HEK293 (cell line): ENCODE measurements around the gene CCDC110.

Experiments
- CTCF ChIA-PET: fragments of 350-600 bp; formaldehyde crosslinking; extraction: SDS; loops from one replicate; lab custom pipeline; 2021; ENCODE audit warnings: antibody characterized with exemption; lab: Yijun Ruan, JAX
- POLR2A ChIA-PET: fragments of 300-600 bp; formaldehyde crosslinking; extraction: SDS; loops from one replicate; lab custom pipeline; 2020; ENCODE audit warnings: antibody characterized with exemption, inconsistent platforms; lab: Yijun Ruan, JAX
- H3K27ac ChIP-seq: fragments of 200-500 bp; sonication (Bioruptor generic); 2 replicates; pipeline ENCODE4 v1.5.1; 2014; ENCODE audit warnings: low read depth, low read length, control low read depth, inconsistent platforms; ENCODE audit errors: extremely low read depth
- H3K36me3 ChIP-seq, 2 experiments: fragments of 200-500 bp in 1 of 2; sonication (Bioruptor generic) in 1 of 2; 1 replicate in 1 of 2; 2 replicates in 1 of 2; pipeline ENCODE4 v1.5.1; 2014 to 2017; ENCODE audit warnings: inconsistent platforms in 2 of 2, low read length in 2 of 2; ENCODE audit not compliant: control insufficient read depth in 2 of 2, insufficient read depth in 1 of 2
- H3K4me1 ChIP-seq: fragments of 200-500 bp; sonication (Bioruptor generic); 2 replicates; pipeline ENCODE4 v1.5.1; 2014; ENCODE audit warnings: mild to moderate bottlenecking, low read length, inconsistent platforms; ENCODE audit not compliant: control insufficient read depth, insufficient read depth
- H3K4me3 ChIP-seq: 2 replicates; pipeline ENCODE4 v1.5.1; 2011; ENCODE audit warnings: low read depth, mild to moderate bottlenecking, control low read depth, low read length, moderate library complexity
- H3K9me3 ChIP-seq: fragments of 200-500 bp; sonication (Bioruptor generic); 2 replicates; pipeline ENCODE4 v1.5.1; 2014; ENCODE audit warnings: low read depth, low read length, inconsistent platforms; ENCODE audit not compliant: control insufficient read depth, insufficient read depth
- EGR2 ChIP-seq: fragments of 450-650 bp; formaldehyde crosslinking; IDR thresholded peaks from 2 replicates; pipeline ENCODE4 v1.5.1; 2016; ENCODE audit warnings: low read depth, missing biosample characterization, missing genetic modification characterization
- GLI4 ChIP-seq: fragments of 450-650 bp; formaldehyde crosslinking; IDR thresholded peaks from 2 replicates; pipeline ENCODE4 v1.5.1; 2016; ENCODE audit warnings: missing biosample characterization, missing genetic modification characterization
- HOXA7 ChIP-seq: sonication (generic); formaldehyde crosslinking; IDR thresholded peaks from 2 replicates; pipeline ENCODE4 v1.8.1; 2022; ENCODE audit warnings: missing genetic modification reagents, borderline replicate concordance
- PBX3 ChIP-seq: sonication (generic); formaldehyde crosslinking; IDR thresholded peaks from 2 replicates; pipeline ENCODE4 v1.8.1; 2022; ENCODE audit warnings: mild to moderate bottlenecking, moderate library complexity, missing genetic modification reagents
- PRDM10 ChIP-seq: fragments of 450-650 bp; formaldehyde crosslinking; IDR thresholded peaks from 2 replicates; pipeline ENCODE4 v1.5.1; 2016; ENCODE audit warnings: missing biosample characterization, missing genetic modification characterization
- PRDM6 ChIP-seq: fragments of 450-650 bp; formaldehyde crosslinking; IDR thresholded peaks from 2 replicates; pipeline ENCODE4 v1.5.1; 2017; ENCODE audit warnings: missing biosample characterization, missing genetic modification characterization
- SCRT2 ChIP-seq: fragments of 450-650 bp; formaldehyde crosslinking; IDR thresholded peaks from 2 replicates; pipeline ENCODE4 v1.5.1; 2016; ENCODE audit warnings: missing biosample characterization, missing genetic modification characterization
- YY1 ChIP-seq: fragments of 450-650 bp; formaldehyde crosslinking; IDR thresholded peaks from 2 replicates; pipeline ENCODE4 v1.5.1; 2018; ENCODE audit warnings: missing biosample characterization, missing genetic modification characterization
- ZNF121 ChIP-seq: fragments of 450-650 bp; formaldehyde crosslinking; IDR thresholded peaks from 2 replicates; pipeline ENCODE4 v1.5.1; 2016; ENCODE audit warnings: missing biosample characterization, missing genetic modification characterization
- ZNF155 ChIP-seq: fragments of 450-650 bp; formaldehyde crosslinking; IDR thresholded peaks from 2 replicates; pipeline ENCODE4 v1.5.1; 2016; ENCODE audit warnings: missing biosample characterization, missing genetic modification characterization
- ZNF266 ChIP-seq: fragments of 450-650 bp; formaldehyde crosslinking; IDR thresholded peaks from 2 replicates; pipeline ENCODE4 v1.5.1; 2016; ENCODE audit warnings: missing biosample characterization, missing genetic modification characterization, low read depth
- ZNF335 ChIP-seq: fragments of 450-650 bp; formaldehyde crosslinking; conservative IDR thresholded peaks from 2 replicates; pipeline ENCODE4 v1.5.1; 2016; ENCODE audit warnings: missing biosample characterization, missing genetic modification characterization
- ZNF350 ChIP-seq: fragments of 450-650 bp; formaldehyde crosslinking; IDR thresholded peaks from 2 replicates; pipeline ENCODE4 v1.5.0; 2017; ENCODE audit warnings: missing biosample characterization, mild to moderate bottlenecking, missing genetic modification characterization
- ZNF394 ChIP-seq: fragments of 450-650 bp; formaldehyde crosslinking; IDR thresholded peaks from 2 replicates; pipeline ENCODE4 v1.5.1; 2016; ENCODE audit warnings: missing biosample characterization, missing genetic modification characterization, mild to moderate bottlenecking, moderate library complexity, borderline replicate concordance
- ZNF449 ChIP-seq: fragments of 450-650 bp; formaldehyde crosslinking; IDR thresholded peaks from 2 replicates; pipeline ENCODE4 v1.5.1; 2017; ENCODE audit warnings: missing biosample characterization, mild to moderate bottlenecking, missing genetic modification characterization, moderate library complexity
- ZNF473 ChIP-seq: fragments of 450-650 bp; formaldehyde crosslinking; IDR thresholded peaks from 2 replicates; pipeline ENCODE4 v1.5.1; 2017; ENCODE audit warnings: missing biosample characterization, missing genetic modification characterization
- ZNF501 ChIP-seq: fragments of 450-650 bp; formaldehyde crosslinking; IDR thresholded peaks from 2 replicates; pipeline ENCODE4 v1.5.1; 2016; ENCODE audit warnings: missing biosample characterization, missing genetic modification characterization
- ZNF558 ChIP-seq: fragments of 450-650 bp; formaldehyde crosslinking; IDR thresholded peaks from 2 replicates; pipeline ENCODE4 v1.5.1; 2016; ENCODE audit warnings: missing biosample characterization, missing genetic modification characterization
- ZNF561 ChIP-seq: fragments of 450-650 bp; IDR thresholded peaks from 2 replicates; pipeline ENCODE4 v1.5.1; 2018; ENCODE audit warnings: missing biosample characterization, missing genetic modification characterization, borderline replicate concordance
- ZNF621 ChIP-seq: fragments of 450-650 bp; formaldehyde crosslinking; IDR thresholded peaks from 2 replicates; pipeline ENCODE4 v1.5.1; 2017; ENCODE audit warnings: missing biosample characterization, missing genetic modification characterization
- ZSCAN4 ChIP-seq: fragments of 450-650 bp; formaldehyde crosslinking; IDR thresholded peaks from 2 replicates; pipeline ENCODE4 v1.5.1; 2017; ENCODE audit warnings: missing biosample characterization, missing genetic modification characterization

The CCDC110 gene

GRCh38 chr4:185514182-185514697, 42.7 kb upstream of the CCDC110 start (continued):
- no peak for TF ChIP-seq PRDM6

GRCh38 chr4:185513489-185514181, 42.1 kb upstream of the CCDC110 start:
- peaks cover 0 to 15% of the 10 kb centered on the region in 2 experiments; a peak in 2 of 3 replicates for H3K36me3 ChIP-seq
- no peaks in the 10 kb centered on the region for H3K4me1 ChIP-seq
- CTCF ChIA-PET: interaction anchor here (0.6 to 0.8 kb wide), 2 partner anchors 564 to 982 kb away, joined by 3 read pairs; no protein-coding TSS in a partner anchor
- no peaks in the 10 kb centered on the region for H3K9me3 ChIP-seq
- no peak overlapping the region for H3K4me3 ChIP-seq
- H3K27ac ChIP-seq: no peak overlapping the region
- TF ChIP-seq HOXA7 (CRISPR knock-in tag) (no peak), PRDM10 (no peak), ZNF394 (no peak), ZNF558 (tag by site-specific recombination) (no peak), PBX3 (CRISPR knock-in tag) (no peak), ZNF266 (tag by site-specific recombination) (no peak), ZNF350 (no peak), GLI4 (tag by site-specific recombination) (no peak), ZNF473 (no peak), SCRT2 (tag by site-specific recombination) (no peak), ZSCAN4 (tag by site-specific recombination) (no peak), ZNF621 (tag by site-specific recombination) (no peak), ZNF335 (no peak), ZNF501 (tag by site-specific recombination) (no peak), YY1 (tag by site-specific recombination) (no peak), ZNF449 (tag by site-specific recombination) (no peak), EGR2 (tag by site-specific recombination) (no peak), ZNF155 (tag by site-specific recombination) (no peak), ZNF561 (tag by site-specific recombination) (no peak), ZNF121 (no peak)
- POLR2A ChIA-PET: interaction anchor here (0.9 kb wide), 1 partner anchor 21 kb away, joined by 3 read pairs; no protein-coding TSS in a partner anchor
